GM21723 (cell line): ENCODE results near the gene MDFI.

Experiments
- ATAC-seq: cut with Tn5 transposase; IDR thresholded peaks from one replicate; pipeline ENCODE4 v1.9.1; 2021; ENCODE audit warnings: mild to moderate bottlenecking, moderate library complexity; ENCODE audit not compliant: unreplicated experiment

Gene MDFI, protein sequence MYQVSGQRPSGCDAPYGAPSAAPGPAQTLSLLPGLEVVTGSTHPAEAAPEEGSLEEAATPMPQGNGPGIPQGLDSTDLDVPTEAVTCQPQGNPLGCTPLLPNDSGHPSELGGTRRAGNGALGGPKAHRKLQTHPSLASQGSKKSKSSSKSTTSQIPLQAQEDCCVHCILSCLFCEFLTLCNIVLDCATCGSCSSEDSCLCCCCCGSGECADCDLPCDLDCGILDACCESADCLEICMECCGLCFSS

GRCh38 chr6:41638002-41638934 lies at the start of gene MDFI:
Gene MDFI, plus strand, starts transcription at chr6:41638468. Its CDS starts 282 bp downstream, at chr6:41638750.
- no peak for ATAC-seq

GRCh38 chr6:41589223-41589622 lies 49.0 kb upstream of the MDFI start:
- ATAC-seq, result no peak

GRCh38 chr6:41589636-41590622 lies 48.3 kb upstream of the MDFI start:
- no peak for ATAC-seq

- no peak for ATAC-seq
These were observed 47.1 kb upstream of the MDFI start for GRCh38 chr6:41591122-41591521.

DNA sequence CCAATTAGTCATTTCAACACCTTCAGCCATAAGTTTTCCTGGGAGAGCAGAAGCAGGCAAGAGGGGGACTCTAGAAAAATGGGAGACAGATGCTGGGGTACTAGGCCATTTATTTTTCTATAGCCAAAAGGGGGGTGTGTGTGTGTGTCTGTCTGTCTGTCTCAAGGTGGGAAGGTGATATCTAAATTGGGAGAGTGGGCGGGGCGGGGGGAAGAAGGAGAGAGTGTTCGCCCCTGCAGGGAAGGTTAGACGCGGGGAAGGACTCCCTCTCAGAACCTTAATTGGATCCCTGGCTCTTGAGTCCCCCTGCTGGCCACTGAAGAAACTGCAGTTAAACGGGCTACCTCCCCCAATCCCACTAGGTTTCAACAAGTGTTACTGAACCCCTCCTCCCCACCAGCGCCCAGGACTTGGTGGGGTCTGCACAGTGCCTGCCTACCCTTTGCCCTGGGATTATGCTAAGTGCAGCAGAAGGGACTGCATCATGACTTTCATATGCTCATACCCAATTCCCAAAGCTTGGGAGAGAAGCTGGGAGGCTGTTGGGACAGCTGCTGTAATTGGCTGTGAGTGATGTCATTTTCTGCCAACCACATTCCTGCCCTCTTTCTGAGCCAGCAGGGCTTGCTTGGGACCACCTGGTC lies 46.3 kb upstream of the MDFI start:
- ATAC-seq, result no peak

DNA sequence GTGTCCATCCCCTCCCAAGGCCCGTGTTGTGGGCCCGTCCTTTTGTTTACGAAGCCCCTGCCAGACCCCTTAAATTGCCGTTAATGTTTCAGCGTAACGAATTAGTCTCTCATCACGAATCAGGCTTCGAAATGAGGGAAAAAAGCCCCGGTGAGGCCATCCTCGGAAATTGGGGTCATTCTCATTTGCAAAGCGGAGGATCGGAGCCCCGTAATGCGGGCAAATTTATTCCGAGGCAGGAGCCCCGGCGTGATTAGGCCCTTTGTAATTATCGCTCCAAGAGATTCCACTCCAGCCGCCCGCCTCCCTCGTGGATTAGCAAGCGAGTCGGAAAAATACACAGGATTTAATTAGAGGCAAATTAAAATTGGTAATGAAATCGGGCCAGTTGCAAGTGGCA lies 44.9 kb upstream of the MDFI start:
- ATAC-seq, result no peak

- no peak for ATAC-seq
These were observed 44.4 kb upstream of the MDFI start for GRCh38 chr6:41593839-41594238.

- no peak for ATAC-seq
These were observed 43.9 kb upstream of the MDFI start for GRCh38 chr6:41594326-41594725.

GRCh38 chr6:41594766-41595165 lies 43.5 kb upstream of the MDFI start:
- ATAC-seq, result no peak

- no peak for ATAC-seq
These were observed 43.1 kb upstream of the MDFI start for GRCh38 chr6:41595166-41595565.

GRCh38 chr6:41596096-41596685 lies 42.1 kb upstream of the MDFI start:
- ATAC-seq, result no peak

DNA sequence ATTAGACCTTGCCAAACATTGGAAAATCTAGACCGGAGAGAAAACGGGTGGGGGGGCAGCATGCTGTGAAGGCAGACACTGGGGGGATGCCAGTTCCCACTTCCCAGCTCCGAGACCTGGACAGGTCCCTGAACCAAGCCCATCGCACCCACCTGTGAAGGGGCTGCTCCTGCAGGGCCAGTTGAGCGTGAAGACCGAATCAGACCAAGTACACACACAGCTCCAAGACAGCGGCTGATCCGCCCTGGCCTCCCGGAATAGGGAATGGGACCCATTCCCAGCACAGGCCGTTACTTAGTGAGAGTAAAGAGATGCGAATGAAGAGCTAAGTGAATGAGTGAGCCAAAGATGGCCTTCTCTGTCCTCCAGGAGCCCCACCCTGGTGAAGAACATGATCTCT lies 41.5 kb upstream of the MDFI start:
- ATAC-seq, result no peak

DNA sequence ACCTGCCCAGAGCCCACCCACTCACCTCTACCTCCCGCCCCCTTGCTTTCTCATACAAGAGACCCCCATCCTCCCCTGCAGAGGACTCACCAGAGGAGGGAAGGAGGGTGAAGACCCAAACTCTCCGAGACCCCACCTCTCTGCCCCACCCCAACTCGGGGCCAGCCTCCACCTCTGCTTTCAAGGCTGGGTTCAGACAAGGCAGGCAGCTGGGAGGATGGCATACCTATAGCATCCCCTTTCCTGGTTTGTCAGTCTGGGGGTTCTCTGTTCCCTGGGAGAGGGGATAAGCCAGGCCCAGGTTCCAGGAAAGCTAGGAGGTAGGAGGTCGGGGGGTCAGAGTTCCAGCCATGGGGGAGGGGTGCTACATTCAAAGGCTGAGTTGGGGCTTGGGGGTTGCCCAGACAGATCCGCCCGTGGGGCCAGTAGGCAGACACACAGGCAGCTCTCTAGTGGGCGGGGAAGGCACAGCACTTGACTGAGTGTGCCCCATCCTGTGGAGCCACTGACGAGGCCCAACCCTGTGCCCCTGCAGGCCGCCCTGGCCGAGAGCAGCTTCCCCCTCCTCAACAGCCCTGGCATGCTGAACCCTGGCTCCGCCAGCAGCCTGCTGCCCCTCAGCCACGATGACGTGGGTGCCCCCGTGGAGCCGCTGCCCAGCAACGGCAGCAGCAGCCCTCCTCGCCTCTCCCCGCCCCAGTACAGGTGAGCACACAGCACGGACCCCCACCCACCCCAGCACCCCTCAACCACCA lies 40.8 kb upstream of the MDFI start:
- ATAC-seq, result no peak

DNA sequence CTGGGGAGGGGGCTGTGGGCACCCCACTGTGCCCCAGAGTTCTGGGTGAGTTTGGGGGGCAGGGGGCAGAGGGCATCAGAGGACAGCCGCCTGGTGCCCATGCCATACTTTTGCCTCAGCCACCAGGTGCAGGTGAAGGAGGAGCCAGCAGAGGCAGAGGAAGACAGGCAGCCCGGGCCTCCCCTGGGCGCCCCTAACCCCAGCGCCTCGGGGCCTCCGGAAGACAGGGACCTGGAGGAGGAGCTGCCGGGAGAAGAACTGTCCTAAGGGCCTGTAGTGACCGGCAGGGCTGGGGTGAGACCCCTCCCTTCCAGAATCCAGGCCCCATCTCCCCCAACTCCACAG lies 39.6 kb upstream of the MDFI start:
- ATAC-seq, result no peak

DNA sequence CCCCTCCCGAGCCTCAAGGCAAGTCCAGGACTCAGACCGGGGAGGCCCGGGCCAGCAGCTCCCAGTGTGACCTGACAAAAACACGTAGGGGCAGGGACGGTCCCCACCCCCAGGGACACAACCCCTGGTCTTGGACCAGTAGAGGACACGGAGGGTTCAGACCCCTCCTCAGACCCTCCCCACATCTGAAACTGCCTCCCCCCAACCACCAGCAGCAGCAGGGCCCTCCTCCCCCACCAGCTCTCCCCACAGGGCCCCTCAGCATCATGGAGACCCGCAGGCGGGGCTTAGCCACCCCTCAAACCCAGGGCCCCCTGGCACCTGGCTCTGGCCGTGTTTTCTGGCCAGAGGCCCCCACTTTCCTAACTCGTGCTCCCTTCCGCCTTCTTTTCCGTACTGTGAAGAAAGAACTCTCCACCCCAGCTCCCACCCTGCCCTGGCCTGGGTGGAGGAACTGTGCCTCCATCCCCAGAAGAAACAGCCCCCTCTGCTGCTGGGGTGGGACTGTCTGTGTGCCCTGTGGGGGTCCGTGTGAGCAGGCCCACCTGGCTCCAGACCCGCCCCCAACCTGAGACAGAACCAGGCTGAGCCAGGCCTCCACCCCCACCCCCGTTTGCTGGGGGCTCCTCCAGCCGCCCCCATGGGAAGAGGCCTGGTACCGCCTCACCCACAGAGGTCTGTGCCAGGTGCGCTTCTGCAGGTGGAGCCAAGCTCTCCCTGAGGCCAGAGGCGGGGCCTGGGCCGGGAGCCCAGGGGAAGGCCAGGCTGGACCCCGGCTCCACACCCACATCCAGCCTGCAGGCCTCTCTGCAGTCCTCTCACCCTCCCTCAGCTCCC lies 39.0 kb upstream of the MDFI start:
- ATAC-seq, result no peak

DNA sequence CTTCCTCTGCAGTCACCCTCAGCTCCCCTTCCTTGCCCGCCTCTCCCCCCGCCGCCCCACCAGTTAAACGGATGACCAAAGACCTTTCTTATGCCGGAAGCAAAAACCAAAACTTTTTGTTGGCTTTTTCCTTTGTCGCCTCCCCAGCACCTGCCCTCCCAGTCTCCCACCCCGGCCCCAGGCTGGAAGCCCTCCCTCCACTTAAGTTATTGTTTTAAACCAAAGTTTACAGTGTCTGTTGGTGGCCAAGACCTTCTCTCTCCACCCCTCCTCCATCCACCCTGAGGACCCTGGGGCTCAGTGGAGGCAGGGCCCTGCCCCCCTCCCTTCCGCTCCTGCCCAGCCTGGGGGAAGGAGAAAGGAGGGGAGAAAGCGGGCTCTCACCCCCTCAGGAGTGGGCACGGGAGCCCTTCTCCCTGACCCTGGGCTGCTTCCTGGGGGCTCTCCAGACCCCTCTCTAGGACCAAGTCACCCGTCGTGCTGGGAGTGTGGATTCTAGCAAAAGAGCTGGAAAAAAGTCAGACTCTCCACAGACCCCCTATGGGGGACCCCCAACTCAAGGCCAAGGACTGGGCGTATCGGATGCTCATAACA lies 38.3 kb upstream of the MDFI start:
- no peak for ATAC-seq

DNA sequence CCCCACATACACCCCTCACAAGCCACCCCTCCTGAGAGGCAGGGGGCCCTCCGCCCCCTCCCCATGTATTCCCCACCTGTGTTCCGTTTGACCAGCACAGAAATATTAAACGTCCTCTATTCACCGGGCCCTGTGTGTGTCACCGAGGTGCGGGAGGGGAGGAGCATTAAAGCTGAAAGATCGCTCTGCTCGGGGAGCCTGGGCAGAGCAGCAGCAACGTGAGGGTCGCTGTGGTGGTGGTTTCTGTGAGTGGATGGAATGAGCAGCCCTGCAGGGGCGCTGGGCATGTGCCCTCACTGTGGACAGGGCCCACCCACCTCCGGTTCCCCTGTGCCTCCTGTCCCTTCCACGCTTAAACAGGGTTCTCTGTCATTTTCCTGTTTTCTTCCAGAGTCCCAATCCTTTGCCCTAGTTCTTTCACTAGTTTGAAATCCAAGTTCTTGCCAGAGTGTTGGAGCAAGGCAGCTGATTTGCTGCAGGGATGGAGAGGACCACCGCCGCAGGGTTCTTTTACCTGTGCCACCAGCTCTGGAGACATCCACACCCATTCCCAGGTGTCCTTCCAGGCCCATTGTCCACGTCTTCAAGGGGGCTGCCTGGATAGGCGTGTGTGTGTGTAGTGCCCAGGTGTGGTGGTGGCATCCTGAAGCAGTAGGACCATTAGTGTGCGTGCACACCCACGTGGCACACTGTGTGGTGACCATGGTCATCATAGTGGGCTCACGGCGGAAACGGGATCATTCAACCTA lies 37.6 kb upstream of the MDFI start:
- no peak for ATAC-seq

GRCh38 chr6:41601248-41601549 lies 37.1 kb upstream of the MDFI start:
- ATAC-seq, result no peak
